Measurements from ENCODE around the gene SCYL3. TPM values are rescaled to one million over a fixed set of nuclear protein-coding genes. Genes with fewer than 3 reads are reported as not detected.

SCYL3 gene
- total and polyA plus RNA-seq, 2 of the 13 experiments (the other 11 are each of a cell fraction or from before 2014, with no cell fraction given), result 3.3 to 4.9 TPM

DNA sequence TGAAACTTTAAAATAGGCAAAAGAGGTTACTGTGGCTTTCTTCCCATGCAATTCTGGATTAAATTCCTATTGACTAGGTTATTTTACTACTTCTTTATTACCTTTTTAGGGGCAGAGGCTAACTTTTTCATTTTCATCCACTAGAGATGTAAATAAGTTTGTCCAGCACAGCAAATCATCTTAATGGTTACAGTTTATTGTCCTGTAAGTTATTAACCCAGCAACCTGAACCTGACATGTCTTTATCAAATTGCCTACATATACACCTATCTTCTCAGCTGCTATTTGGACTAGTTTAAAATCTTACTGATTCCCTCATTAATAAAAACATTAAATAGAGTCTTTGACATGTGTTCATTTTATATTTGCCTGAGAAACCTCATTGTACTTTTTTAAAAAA is 6.9 kb upstream of the SCYL3 start (continued):
- TF ChIP-seq, protein P1, sequence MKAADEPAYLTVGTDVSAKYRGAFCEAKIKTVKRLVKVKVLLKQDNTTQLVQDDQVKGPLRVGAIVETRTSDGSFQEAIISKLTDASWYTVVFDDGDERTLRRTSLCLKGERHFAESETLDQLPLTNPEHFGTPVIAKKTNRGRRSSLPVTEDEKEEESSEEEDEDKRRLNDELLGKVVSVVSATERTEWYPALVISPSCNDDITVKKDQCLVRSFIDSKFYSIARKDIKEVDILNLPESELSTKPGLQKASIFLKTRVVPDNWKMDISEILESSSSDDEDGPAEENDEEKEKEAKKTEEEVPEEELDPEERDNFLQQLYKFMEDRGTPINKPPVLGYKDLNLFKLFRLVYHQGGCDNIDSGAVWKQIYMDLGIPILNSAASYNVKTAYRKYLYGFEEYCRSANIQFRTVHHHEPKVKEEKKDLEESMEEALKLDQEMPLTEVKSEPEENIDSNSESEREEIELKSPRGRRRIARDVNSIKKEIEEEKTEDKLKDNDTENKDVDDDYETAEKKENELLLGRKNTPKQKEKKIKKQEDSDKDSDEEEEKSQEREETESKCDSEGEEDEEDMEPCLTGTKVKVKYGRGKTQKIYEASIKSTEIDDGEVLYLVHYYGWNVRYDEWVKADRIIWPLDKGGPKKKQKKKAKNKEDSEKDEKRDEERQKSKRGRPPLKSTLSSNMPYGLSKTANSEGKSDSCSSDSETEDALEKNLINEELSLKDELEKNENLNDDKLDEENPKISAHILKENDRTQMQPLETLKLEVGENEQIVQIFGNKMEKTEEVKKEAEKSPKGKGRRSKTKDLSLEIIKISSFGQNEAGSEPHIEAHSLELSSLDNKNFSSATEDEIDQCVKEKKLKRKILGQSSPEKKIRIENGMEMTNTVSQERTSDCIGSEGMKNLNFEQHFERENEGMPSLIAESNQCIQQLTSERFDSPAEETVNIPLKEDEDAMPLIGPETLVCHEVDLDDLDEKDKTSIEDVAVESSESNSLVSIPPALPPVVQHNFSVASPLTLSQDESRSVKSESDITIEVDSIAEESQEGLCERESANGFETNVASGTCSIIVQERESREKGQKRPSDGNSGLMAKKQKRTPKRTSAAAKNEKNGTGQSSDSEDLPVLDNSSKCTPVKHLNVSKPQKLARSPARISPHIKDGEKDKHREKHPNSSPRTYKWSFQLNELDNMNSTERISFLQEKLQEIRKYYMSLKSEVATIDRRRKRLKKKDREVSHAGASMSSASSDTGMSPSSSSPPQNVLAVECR (CRISPR knock-in tag; IDR thresholded peaks at IDR 0.05; ENCODE audit: borderline replicate concordance), result no peak
- TF ChIP-seq PPARG (CRISPR knock-in tag; conservative IDR thresholded peaks at IDR 0.05) (no peak), AFF4 (CRISPR knock-in tag; IDR thresholded peaks at IDR 0.05) (no peak), RXRA (CRISPR knock-in tag; IDR thresholded peaks at IDR 0.05) (no peak), ATM (IDR thresholded peaks at IDR 0.05; ENCODE audit: borderline replicate concordance) (no peak), ARHGAP35 (CRISPR knock-in tag; IDR thresholded peaks at IDR 0.05; ENCODE audit: borderline replicate concordance) (no peak), ZMYM3 (CRISPR knock-in tag; IDR thresholded peaks at IDR 0.05) (no peak), KDM3A (CRISPR knock-in tag; IDR thresholded peaks at IDR 0.05; ENCODE audit: low read depth) (no peak), ZNF350 (CRISPR knock-in tag; IDR thresholded peaks at IDR 0.05; ENCODE audit: borderline replicate concordance, low read depth) (no peak)
- TF ChIP-seq, protein P2, sequence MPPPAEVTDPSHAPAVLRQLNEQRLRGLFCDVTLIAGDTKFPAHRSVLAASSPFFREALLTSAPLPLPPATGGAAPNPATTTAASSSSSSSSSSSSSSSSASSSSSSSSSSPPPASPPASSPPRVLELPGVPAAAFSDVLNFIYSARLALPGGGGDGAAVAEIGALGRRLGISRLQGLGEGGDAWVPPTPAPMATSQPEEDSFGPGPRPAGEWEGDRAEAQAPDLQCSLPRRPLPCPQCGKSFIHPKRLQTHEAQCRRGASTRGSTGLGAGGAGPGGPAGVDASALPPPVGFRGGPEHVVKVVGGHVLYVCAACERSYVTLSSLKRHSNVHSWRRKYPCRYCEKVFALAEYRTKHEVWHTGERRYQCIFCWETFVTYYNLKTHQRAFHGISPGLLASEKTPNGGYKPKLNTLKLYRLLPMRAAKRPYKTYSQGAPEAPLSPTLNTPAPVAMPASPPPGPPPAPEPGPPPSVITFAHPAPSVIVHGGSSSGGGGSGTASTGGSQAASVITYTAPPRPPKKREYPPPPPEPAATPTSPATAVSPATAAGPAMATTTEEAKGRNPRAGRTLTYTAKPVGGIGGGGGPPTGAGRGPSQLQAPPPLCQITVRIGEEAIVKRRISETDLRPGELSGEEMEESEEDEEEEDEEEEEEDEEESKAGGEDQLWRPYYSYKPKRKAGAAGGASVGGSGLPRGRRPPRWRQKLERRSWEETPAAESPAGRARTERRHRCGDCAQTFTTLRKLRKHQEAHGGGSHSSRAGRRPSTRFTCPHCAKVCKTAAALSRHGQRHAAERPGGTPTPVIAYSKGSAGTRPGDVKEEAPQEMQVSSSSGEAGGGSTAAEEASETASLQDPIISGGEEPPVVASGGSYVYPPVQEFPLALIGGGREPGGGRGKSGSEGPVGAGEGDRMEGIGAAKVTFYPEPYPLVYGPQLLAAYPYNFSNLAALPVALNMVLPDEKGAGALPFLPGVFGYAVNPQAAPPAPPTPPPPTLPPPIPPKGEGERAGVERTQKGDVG (CRISPR knock-in tag; IDR thresholded peaks at IDR 0.05; ENCODE audit: borderline replicate concordance), result no peak
- TF ChIP-seq, protein P3, sequence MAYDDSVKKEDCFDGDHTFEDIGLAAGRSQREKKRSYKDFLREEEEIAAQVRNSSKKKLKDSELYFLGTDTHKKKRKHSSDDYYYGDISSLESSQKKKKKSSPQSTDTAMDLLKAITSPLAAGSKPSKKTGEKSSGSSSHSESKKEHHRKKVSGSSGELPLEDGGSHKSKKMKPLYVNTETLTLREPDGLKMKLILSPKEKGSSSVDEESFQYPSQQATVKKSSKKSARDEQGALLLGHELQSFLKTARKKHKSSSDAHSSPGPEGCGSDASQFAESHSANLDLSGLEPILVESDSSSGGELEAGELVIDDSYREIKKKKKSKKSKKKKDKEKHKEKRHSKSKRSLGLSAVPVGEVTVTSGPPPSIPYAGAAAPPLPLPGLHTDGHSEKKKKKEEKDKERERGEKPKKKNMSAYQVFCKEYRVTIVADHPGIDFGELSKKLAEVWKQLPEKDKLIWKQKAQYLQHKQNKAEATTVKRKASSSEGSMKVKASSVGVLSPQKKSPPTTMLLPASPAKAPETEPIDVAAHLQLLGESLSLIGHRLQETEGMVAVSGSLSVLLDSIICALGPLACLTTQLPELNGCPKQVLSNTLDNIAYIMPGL (CRISPR knock-in tag; IDR thresholded peaks at IDR 0.05; ENCODE audit: borderline replicate concordance in 1 of 2, low read depth in 1 of 2), result no peak

All from HepG2 (cell line).